ENCODE measurements around the gene APAF1.

DNA sequence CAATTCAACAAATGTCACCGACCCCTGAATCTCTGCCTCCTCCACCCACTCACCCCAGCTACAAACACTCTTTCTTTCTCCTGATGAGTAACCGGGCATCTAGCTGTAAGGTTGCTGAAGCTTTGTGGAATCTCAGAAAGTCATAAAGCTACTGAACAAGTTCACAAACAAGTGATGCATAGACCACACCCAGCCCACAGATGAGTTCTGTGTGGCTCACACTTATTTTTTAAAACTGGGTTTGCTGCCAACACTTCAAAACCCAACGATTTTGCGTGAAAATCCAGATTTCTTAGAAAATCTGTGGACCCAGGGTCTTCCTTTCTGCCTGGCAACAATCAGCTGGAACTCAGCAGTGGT is 96.1 kb downstream of the APAF1 start:
- TF ChIP-seq, protein P1, sequence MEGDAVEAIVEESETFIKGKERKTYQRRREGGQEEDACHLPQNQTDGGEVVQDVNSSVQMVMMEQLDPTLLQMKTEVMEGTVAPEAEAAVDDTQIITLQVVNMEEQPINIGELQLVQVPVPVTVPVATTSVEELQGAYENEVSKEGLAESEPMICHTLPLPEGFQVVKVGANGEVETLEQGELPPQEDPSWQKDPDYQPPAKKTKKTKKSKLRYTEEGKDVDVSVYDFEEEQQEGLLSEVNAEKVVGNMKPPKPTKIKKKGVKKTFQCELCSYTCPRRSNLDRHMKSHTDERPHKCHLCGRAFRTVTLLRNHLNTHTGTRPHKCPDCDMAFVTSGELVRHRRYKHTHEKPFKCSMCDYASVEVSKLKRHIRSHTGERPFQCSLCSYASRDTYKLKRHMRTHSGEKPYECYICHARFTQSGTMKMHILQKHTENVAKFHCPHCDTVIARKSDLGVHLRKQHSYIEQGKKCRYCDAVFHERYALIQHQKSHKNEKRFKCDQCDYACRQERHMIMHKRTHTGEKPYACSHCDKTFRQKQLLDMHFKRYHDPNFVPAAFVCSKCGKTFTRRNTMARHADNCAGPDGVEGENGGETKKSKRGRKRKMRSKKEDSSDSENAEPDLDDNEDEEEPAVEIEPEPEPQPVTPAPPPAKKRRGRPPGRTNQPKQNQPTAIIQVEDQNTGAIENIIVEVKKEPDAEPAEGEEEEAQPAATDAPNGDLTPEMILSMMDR (IDR thresholded peaks at IDR 0.05; ENCODE audit: extremely low read depth in 1 of 2, insufficient read depth in 1 of 2, low read depth in 1 of 2, low read length in 2 of 2): no peak
- TF ChIP-seq POLR2A (IDR thresholded peaks at IDR 0.05; ENCODE audit: low read depth, low read length): no peak
- TF ChIP-seq POLR2AphosphoS5 (IDR thresholded peaks at IDR 0.05; ENCODE audit: insufficient read depth, low read depth, low read length): no peak
- TF ChIP-seq JUN (IDR thresholded peaks at IDR 0.05; ENCODE audit: borderline replicate concordance, insufficient read depth, insufficient read length, low read depth): no peak
- no peak for TF ChIP-seq FOS (IDR thresholded peaks at IDR 0.05; ENCODE audit: borderline replicate concordance, insufficient read depth, low read length)
- no peak for TF ChIP-seq EZH2 (IDR thresholded peaks at IDR 0.05; ENCODE audit: borderline replicate concordance, low read depth, low read length, severe bottlenecking)
- TF ChIP-seq, protein P2, sequence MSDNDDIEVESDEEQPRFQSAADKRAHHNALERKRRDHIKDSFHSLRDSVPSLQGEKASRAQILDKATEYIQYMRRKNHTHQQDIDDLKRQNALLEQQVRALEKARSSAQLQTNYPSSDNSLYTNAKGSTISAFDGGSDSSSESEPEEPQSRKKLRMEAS (IDR thresholded peaks at IDR 0.05; ENCODE audit: insufficient read depth, insufficient read length): no peak
- no peak for TF ChIP-seq GATA2 (IDR thresholded peaks at IDR 0.05; ENCODE audit: insufficient read depth, insufficient read length, low read depth, low read length)
- no peak for TF ChIP-seq MYC (IDR thresholded peaks at IDR 0.05; ENCODE audit: low read depth, low read length)
